Epithelial cell of esophagus (primary cell): Measurements from ENCODE around the gene TMEM14C.
"Not testable (repeated sequence)": the region's sequence is repeated elsewhere in the genome, so short reads cannot be mapped to it uniquely, and the experiment has no call there.

Experiments
- DNase-seq: peaks from one replicate; pipeline ENCODE4 v3.0.0; 2010; ENCODE audit warnings: low read depth
- H3K4me3 ChIP-seq: 2 replicates; pipeline ENCODE4 v1.5.1; 2011; ENCODE audit warnings: mild to moderate bottlenecking, low read length, control low read depth
- CTCF ChIP-seq: IDR thresholded peaks from 2 replicates; pipeline ENCODE4 v1.5.1; 2011; ENCODE audit warnings: low read depth, mild to moderate bottlenecking, low read length, control low read depth, inconsistent platforms; ENCODE audit not compliant: insufficient read depth; ENCODE audit errors: missing control alignments

The TMEM14C gene

DNA sequence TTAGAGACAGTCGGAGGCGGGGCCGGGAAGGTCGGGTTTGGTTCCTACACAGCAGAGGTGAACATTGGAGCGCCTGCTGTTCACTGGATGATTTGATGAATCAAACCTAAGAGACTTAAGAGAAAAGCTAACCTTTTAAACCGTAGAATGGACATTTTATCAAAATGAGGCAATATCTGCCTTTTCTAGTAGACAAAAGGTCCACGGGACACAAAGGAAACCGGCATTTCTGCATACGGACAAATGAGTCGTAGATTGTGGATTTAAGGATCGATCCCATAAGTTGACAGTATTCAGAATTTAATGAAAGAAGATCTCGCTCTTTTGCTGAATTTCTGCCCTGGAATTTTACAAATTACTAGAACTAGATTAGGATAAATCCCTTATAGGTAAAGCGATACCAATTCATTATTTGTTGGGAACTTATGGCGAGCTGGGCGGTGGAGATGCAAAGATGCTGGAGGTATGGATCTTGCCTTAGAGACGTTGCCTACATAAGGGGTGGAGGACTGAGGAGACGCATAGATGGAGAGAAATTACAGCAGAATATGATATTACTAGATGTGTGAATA is 27.7 kb upstream of the TMEM14C start:
- peak; percentile 15 for DNase-seq
- H3K4me3 ChIP-seq: peak overlapping the region; percentile 88
- TF ChIP-seq CTCF: no peak

- H3K4me3 ChIP-seq: no peak overlapping the region
- no peak for TF ChIP-seq CTCF
- DNase-seq: no peak
Measured at GRCh38 chr6:10696655-10697054, 26.2 kb upstream of the TMEM14C start.

DNA sequence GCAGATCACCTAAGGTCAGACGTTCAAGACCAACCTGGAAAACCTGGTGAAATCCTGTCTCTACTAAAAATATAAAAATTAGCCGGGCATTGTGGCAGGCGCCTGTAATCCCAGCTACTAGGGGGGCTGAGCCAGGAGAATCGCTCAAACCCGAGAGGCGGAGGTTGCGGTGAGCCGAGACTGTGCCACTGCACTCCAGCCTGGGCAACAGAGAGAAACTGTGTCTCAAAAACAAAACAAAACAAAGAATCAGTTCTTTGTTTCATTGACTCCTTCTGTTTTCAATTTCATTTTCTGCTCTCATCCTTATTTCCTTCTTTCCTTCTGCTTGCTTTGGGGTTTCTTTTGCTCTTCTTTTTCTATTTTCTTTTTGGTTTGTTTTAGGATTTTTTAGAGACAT is 8.9 kb upstream of the TMEM14C start:
- no peak overlapping the region for H3K4me3 ChIP-seq
- DNase-seq: no peak
- no peak for TF ChIP-seq CTCF

DNA sequence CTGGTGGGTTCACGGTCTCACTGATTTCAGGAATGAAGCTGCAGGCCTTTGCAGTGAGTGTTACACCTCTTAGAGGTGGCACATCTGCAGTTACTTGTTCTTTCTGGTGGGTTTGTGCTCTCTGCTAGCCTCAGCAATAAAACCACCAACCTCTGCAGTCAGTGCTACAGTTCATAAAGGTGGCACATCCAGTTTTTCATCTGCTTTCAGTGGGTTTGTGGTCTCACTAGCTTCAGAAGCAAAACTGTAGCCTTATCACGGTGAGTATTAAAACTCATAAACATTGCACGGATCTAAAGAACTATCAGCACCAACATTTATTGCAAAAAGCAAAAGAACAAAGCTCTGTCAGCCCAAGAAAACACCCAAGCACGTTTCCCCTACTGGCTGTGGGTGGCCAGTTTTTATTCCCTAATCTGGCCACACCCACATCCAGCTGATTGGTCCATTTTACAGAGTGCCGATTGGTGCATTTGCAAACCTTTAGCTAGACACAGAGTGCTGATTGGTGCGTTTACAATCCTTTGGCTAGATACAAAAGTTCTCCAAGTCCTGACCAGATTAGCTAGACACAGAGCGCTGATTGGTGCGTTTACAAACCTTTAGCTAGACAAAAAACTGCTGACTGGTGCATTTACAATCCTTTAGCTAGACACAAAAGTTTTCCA is 3.4 kb upstream of the TMEM14C start:
- DNase-seq: no peak
- TF ChIP-seq CTCF: no peak
- H3K4me3 ChIP-seq: peak overlapping the region; percentile 54

- peak overlapping the region; percentile 54 for H3K4me3 ChIP-seq
- no peak for DNase-seq
- no peak for TF ChIP-seq CTCF
Measured at GRCh38 chr6:10719964-10720264, 3.0 kb upstream of the TMEM14C start.

GRCh38 chr6:10720265-10720959 is 2.5 kb upstream of the TMEM14C start:
- peak; percentile 39 for DNase-seq
- H3K4me3 ChIP-seq: peak overlapping the region; percentile 54
- TF ChIP-seq CTCF: no peak

- not testable (repeated sequence) for DNase-seq
- peak overlapping the region; percentile 54 for H3K4me3 ChIP-seq
Measured at GRCh38 chr6:10720960-10721849, 1.7 kb upstream of the TMEM14C start.
